ENCODE measurements around the gene NLN.

GRCh38 chr5:65721050-65721719, 820 bp upstream of the NLN start:
- no peak for TF ChIP-seq CTCF (IDR thresholded peaks at IDR 0.05 in 4 of 5, conservative IDR thresholded peaks at IDR 0.05 in 1 of 5)
- TF ChIP-seq POLR2A (IDR thresholded peaks at IDR 0.05), result no peak

All from gastrocnemius medialis (tissue), 4 donors.